ENCODE data around the gene SAMD4B. TPM values are rescaled to one million over a fixed set of nuclear protein-coding genes. Genes with fewer than 3 reads are reported as not detected.
A peak's percentile ranks its signal among the peaks of the same experiment; 100 is the strongest.

SAMD4B gene
- total and polyA plus RNA-seq, 9 of the 15 experiments (the other 6 are each of a cell fraction or from before 2014, with no cell fraction given): 3.4 to 90.5 (median 38.0) TPM

DNA sequence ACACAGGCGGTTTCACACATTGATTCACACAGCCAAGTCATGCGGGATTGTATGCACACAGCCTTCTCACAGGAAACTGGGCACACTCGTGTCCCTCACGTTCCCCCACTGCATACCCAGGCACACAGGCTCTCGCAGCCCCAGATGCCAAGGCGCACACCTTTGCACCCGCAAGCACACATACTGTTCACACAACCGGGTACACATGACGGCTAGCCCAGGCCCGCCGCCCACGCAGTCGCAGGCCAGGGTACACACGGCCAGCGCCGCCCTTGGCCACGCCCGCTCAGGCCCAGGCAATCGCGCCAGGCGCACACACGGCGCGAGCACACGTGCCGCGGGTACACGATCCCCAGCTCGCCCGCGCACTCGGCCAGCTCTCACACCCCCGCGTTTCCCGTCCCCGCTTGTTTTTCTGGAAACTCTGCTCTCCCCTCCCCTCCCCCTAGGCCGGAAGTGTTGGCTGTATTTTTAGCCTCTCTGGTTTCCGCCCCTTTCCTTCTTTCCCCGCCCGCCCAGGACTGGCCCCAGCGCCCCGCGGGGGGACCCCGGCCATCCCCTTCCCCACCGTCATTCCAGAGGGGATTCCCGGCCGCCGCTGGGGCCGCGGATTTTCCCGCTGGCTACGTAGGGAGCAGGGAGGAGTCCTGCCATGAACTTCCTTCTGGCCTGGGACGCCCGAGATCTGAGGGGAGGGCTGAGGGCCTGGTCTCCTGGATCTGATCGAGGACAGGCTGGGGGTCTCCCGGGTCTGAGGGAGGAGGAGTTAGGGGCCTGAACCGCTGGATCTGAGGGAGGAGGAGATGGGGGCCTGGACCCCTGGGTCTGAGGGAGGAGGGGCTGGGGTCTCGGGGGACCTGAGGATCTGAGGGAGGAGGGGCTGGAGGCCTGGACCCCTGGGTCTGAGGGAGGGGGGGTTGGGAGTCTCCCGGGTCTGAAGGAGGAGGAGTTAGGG, 60.4 kb downstream of the SAMD4B start (continued):
- TF ChIP-seq CTBP1 (IDR thresholded peaks at IDR 0.05; ENCODE audit: borderline replicate concordance): peak; percentile 86
- no peak for TF ChIP-seq HIVEP1 (CRISPR knock-in tag; IDR thresholded peaks at IDR 0.05)
- TF ChIP-seq, protein P1, sequence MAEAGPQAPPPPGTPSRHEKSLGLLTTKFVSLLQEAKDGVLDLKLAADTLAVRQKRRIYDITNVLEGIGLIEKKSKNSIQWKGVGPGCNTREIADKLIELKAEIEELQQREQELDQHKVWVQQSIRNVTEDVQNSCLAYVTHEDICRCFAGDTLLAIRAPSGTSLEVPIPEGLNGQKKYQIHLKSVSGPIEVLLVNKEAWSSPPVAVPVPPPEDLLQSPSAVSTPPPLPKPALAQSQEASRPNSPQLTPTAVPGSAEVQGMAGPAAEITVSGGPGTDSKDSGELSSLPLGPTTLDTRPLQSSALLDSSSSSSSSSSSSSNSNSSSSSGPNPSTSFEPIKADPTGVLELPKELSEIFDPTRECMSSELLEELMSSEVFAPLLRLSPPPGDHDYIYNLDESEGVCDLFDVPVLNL (CRISPR knock-in tag; IDR thresholded peaks at IDR 0.05; ENCODE audit: low read depth): no peak; the same call in 1 of the 2 replicates
- no peak for TF ChIP-seq ZNF699 (CRISPR knock-in tag; IDR thresholded peaks at IDR 0.05; ENCODE audit: insufficient replicate concordance)
- TF ChIP-seq ZNF707 (CRISPR knock-in tag; conservative IDR thresholded peaks at IDR 0.05): no peak
- TF ChIP-seq, protein P2, sequence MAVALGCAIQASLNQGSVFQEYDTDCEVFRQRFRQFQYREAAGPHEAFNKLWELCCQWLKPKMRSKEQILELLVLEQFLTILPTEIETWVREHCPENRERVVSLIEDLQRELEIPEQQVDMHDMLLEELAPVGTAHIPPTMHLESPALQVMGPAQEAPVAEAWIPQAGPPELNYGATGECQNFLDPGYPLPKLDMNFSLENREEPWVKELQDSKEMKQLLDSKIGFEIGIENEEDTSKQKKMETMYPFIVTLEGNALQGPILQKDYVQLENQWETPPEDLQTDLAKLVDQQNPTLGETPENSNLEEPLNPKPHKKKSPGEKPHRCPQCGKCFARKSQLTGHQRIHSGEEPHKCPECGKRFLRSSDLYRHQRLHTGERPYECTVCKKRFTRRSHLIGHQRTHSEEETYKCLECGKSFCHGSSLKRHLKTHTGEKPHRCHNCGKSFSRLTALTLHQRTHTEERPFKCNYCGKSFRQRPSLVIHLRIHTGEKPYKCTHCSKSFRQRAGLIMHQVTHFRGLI (CRISPR knock-in tag; IDR thresholded peaks at IDR 0.05): no peak
- peak; percentile 91 for TF ChIP-seq RNF2 (IDR thresholded peaks at IDR 0.05)
- no peak for TF ChIP-seq TEAD2 (tag; IDR thresholded peaks at IDR 0.05)
- no peak for TF ChIP-seq KDM5B (IDR thresholded peaks at IDR 0.05; ENCODE audit: insufficient replicate concordance, low read depth, low read length)
- TF ChIP-seq, protein P3, sequence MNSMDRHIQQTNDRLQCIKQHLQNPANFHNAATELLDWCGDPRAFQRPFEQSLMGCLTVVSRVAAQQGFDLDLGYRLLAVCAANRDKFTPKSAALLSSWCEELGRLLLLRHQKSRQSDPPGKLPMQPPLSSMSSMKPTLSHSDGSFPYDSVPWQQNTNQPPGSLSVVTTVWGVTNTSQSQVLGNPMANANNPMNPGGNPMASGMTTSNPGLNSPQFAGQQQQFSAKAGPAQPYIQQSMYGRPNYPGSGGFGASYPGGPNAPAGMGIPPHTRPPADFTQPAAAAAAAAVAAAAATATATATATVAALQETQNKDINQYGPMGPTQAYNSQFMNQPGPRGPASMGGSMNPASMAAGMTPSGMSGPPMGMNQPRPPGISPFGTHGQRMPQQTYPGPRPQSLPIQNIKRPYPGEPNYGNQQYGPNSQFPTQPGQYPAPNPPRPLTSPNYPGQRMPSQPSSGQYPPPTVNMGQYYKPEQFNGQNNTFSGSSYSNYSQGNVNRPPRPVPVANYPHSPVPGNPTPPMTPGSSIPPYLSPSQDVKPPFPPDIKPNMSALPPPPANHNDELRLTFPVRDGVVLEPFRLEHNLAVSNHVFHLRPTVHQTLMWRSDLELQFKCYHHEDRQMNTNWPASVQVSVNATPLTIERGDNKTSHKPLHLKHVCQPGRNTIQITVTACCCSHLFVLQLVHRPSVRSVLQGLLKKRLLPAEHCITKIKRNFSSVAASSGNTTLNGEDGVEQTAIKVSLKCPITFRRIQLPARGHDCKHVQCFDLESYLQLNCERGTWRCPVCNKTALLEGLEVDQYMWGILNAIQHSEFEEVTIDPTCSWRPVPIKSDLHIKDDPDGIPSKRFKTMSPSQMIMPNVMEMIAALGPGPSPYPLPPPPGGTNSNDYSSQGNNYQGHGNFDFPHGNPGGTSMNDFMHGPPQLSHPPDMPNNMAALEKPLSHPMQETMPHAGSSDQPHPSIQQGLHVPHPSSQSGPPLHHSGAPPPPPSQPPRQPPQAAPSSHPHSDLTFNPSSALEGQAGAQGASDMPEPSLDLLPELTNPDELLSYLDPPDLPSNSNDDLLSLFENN (IDR thresholded peaks at IDR 0.05; ENCODE audit: low read depth in 2 of 2, low read length in 2 of 2): peak in 1 of 2 experiments; percentile 46; a peak in 1 of 4 replicates
- no peak for TF ChIP-seq ZNF24 (IDR thresholded peaks at IDR 0.05)
- peak in 1 of 2 experiments; percentile 30; a peak in 2 of 4 replicates for TF ChIP-seq FOXA3 (CRISPR knock-in tag; conservative IDR thresholded peaks at IDR 0.05 in 1 of 2, IDR thresholded peaks at IDR 0.05 in 1 of 2)
- TF ChIP-seq RBM22 (IDR thresholded peaks at IDR 0.05; ENCODE audit: low read depth, low read length, poor library complexity, severe bottlenecking): no peak
- TF ChIP-seq MYBL2 (IDR thresholded peaks at IDR 0.05; ENCODE audit: low read depth): no peak
- no peak for TF ChIP-seq MYBL2 (CRISPR knock-in tag; IDR thresholded peaks at IDR 0.05; ENCODE audit: borderline replicate concordance)
- no peak for TF ChIP-seq RFX5 (IDR thresholded peaks at IDR 0.05; ENCODE audit: low read depth, low read length)
- no peak for TF ChIP-seq NCOA1 (IDR thresholded peaks at IDR 0.05; ENCODE audit: low read depth)
- no peak; the same call in 1 of the 2 replicates for TF ChIP-seq ZNF232 (CRISPR knock-in tag; IDR thresholded peaks at IDR 0.05)
- TF ChIP-seq ZBTB8A (IDR thresholded peaks at IDR 0.05; ENCODE audit: partially characterized antibody): no peak
- no peak for TF ChIP-seq NFIX (CRISPR knock-in tag; IDR thresholded peaks at IDR 0.05; ENCODE audit: low read depth)
- TF ChIP-seq SIN3A (IDR thresholded peaks at IDR 0.05; ENCODE audit: borderline replicate concordance in 2 of 2, control insufficient read depth in 1 of 2, low read depth in 2 of 2, low read length in 2 of 2): peak in 1 of 2 experiments; percentile 91; a peak in 2 of 4 replicates

All from K562 (cell line).